Activated CD4-positive, alpha-beta T cell treated with anti-CD3 and anti-CD28 coated beads for 4 hours (primary cell): ENCODE data around the gene POFUT1.

Experiments
- DNase-seq, 2 donors: peaks; one replicate each; pipeline ENCODE4 v3.0.0-alpha.2; 2020

The POFUT1 gene

DNA sequence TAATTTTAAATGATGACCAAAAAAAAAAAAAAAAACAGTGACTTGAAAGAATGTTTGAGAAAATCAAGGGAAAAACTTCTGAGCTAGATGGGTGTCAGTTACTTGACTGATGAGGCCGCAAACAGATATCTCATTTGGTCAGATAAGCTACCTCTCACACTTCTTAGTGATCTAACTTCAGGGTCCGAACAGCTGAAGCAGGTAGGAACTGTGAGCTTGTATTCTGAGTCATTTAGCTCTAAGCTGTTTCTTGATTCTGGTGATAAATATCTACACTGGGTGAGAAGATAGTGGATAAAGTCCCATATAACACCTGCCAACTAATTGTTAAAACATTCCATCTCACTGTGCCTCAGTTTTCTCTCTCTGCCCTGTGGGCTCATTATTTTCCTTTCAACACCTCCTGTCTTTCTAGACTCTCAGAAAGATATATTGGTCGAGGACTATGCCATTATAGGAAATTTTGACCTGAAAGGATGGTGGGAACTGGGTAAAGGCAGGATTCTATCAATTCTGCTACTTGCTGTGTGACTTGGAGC is 77.5 kb downstream of the POFUT1 start:
- no peak for DNase-seq

DNA sequence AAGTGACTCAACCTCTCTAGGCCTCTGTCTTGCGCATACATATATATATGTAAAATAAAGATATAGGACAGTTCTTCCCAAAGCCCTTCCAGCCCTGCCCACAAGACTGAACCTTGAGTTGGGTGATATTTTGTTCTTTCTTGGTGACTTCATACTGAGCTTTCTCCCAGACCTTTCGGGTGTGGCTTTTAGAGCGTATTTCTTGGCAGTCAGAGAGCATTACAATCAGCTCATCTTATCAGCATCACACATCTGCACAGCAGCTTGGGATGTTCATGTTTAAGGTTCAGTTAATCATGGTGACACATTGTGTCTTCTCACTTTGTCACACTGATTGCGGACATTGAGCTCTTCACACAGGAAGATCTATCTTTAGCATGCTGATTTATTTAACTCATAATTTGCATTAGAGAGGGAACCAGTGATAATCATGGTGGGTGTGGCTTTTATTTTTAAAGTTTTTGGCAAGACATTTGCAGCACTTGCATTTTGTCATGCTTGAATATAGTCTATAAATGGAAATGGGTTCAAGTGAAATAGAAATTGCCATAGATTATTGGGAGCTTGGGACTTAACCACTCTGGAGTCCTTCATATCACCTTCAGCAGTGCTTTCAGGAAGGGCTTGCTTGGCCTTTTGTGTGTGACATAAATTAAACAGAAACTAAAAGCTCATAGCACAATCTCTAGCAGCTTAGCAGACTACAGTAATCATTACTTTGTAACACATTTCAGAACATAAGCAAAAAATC is 78.1 kb downstream of the POFUT1 start:
- peak; percentile 29 to 31 for DNase-seq

DNA sequence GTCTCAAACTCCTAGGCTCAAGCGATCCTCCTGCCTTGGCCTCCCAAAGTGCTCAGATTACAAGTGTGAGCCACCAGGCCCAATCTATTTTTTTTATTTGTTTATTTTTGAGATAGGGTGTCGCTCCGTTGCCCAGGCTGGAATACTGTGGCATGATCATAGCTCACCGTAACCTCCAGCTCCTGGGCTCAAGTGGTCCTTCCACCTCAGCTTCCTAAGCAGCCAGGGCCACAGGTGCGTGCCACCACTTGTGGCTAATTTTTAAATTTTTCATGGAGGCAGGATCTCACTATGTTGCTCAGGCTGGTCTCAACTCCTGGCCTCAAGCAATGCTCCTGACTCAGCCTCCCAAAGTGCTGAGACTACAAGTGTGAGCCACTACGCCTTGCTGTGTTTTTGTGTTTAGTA is 79.6 kb downstream of the POFUT1 start:
- DNase-seq = no peak
